WTC11 (cell line): ENCODE measurements around the gene SPRING1. TPM values are rescaled to one million over a fixed set of nuclear protein-coding genes. Genes with fewer than 3 reads are reported as not detected.

Experiments
- ATAC-seq: fragments of 200-7000 bp; cut with Tn5 transposase; 2 replicates; pipeline ENCODE4 v1.10.0; 2021; ENCODE audit warnings: mild to moderate bottlenecking, moderate library complexity
- CTCF ChIA-PET: fragments of 300-600 bp; sonication (Branson Sonifier 250); formaldehyde crosslinking; loops from one replicate; lab custom pipeline; 2021; ENCODE audit warnings: antibody characterized with exemption; lab: Charles Lee
- POLR2A ChIA-PET: fragments of 350-600 bp; sonication (Branson Sonifier 250); formaldehyde crosslinking; loops from one replicate; lab custom pipeline; 2021; ENCODE audit warnings: antibody characterized with exemption; lab: Charles Lee
- DNase-seq: peaks from one replicate; pipeline ENCODE4 v3.0.0; 2021; ENCODE audit warnings: low spot score
- H3K27ac Mint-ChIP-seq: 2 replicates; pipeline ENCODE4 v1.8.0; 2021; ENCODE audit warnings: mixed read lengths
- H3K27me3 Mint-ChIP-seq: 2 replicates; pipeline ENCODE4 v1.8.0; 2021; ENCODE audit warnings: low read depth, mild to moderate bottlenecking, moderate library complexity, mixed read lengths
- H3K36me3 Mint-ChIP-seq: 2 replicates; pipeline ENCODE4 v1.8.0; 2021; ENCODE audit warnings: mixed read lengths
- H3K4me1 Mint-ChIP-seq: 2 replicates; pipeline ENCODE4 v1.8.0; 2022; ENCODE audit warnings: mixed read lengths
- H3K4me3 Mint-ChIP-seq: 2 replicates; pipeline ENCODE4 v1.8.0; 2021; ENCODE audit warnings: mild to moderate bottlenecking, moderate library complexity, mixed read lengths
- H3K9me3 Mint-ChIP-seq: 2 replicates; pipeline ENCODE4 v1.8.0; 2021; ENCODE audit warnings: mixed read lengths
- CREB1 ChIP-seq: sonication (generic); formaldehyde crosslinking; IDR thresholded peaks from 2 replicates; pipeline ENCODE4 v1.8.0; 2023; ENCODE audit warnings: mild to moderate bottlenecking, missing genetic modification reagents
- GRHL2 ChIP-seq: fragments of 250-450 bp; sonication (Bioruptor Pico); IDR thresholded peaks from 2 replicates; pipeline ENCODE4 v1.8.0; 2022; ENCODE audit warnings: mild to moderate bottlenecking, moderate library complexity; ENCODE audit not compliant: insufficient replicate concordance, severe bottlenecking
- NFATC4 ChIP-seq: fragments of 250-450 bp; sonication (Bioruptor Pico); IDR thresholded peaks from 2 replicates; pipeline ENCODE4 v1.9.0; 2021; ENCODE audit warnings: mild to moderate bottlenecking
- NR3C1 ChIP-seq: sonication (generic); formaldehyde crosslinking; conservative IDR thresholded peaks from 2 replicates; pipeline ENCODE4 v1.8.1; 2023; ENCODE audit warnings: low read depth, mild to moderate bottlenecking, missing genetic modification reagents
- ZNF219 ChIP-seq: sonication (generic); formaldehyde crosslinking; IDR thresholded peaks from 2 replicates; pipeline ENCODE4 v1.8.0; 2023; ENCODE audit warnings: missing genetic modification reagents, mild to moderate bottlenecking, borderline replicate concordance
- total RNA-seq: library from RNA; stranded (reverse); gene quantifications from 3 replicates; pipeline ENCODE4 v1.2.3, GENCODE V29; 2021
- TF ChIP-seq, protein P1 (sequence below): fragments of 250-450 bp; sonication (Bioruptor Pico); IDR thresholded peaks from 2 replicates; pipeline ENCODE4 v1.9.0; 2021; ENCODE audit warnings: mild to moderate bottlenecking
- TF ChIP-seq, protein P2 (sequence below): sonication (generic); formaldehyde crosslinking; IDR thresholded peaks from 2 replicates; pipeline ENCODE4 v1.8.0; 2022; ENCODE audit warnings: mild to moderate bottlenecking, missing genetic modification reagents
- TF ChIP-seq, protein P3 (sequence below): sonication (generic); formaldehyde crosslinking; IDR thresholded peaks from 2 replicates; pipeline ENCODE4 v1.8.0; 2022; ENCODE audit warnings: missing genetic modification reagents
- TF ChIP-seq, protein P4 (sequence below): sonication (generic); formaldehyde crosslinking; IDR thresholded peaks from 2 replicates; pipeline ENCODE4 v1.8.0; 2022; ENCODE audit warnings: mild to moderate bottlenecking, missing genetic modification reagents
- TF ChIP-seq, protein P5 (sequence below): sonication (generic); formaldehyde crosslinking; IDR thresholded peaks from 2 replicates; pipeline ENCODE4 v1.8.1; 2023; ENCODE audit warnings: mild to moderate bottlenecking, missing genetic modification reagents, borderline replicate concordance

Gene SPRING1
- total RNA-seq, 1 experiment from 2014 or later = 46.1 TPM

DNA sequence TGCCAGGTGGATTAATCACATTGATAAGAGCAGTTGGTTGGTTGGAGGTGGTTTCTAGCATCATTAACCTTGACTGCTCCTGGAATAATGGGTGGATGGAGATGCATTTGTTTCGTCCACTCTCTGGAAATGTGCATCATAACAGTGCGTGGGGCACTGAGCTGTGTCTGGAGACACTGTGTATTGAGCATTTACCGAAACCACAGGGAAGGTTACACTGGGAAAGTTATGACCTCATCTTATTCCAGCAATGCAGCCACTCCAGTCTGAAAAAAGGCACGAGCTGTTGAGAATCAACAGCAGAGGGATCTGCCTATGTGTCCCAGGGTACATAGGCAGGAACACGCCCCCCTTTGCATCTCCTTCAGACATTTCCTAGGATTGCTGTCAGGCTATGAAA, 27.4 kb upstream of the SPRING1 start:
- no peaks in the 10 kb centered on the region for H3K27me3 Mint-ChIP-seq
- POLR2A ChIA-PET = no interaction called here
- no peak overlapping the region for H3K4me3 Mint-ChIP-seq
- no peak for ATAC-seq
- DNase-seq = no peak
- H3K36me3 Mint-ChIP-seq = peaks cover 26% of the 10 kb centered on the region
- CTCF ChIA-PET = interaction anchor here (1.5 kb wide), 1 partner anchor 77 kb away, joined by 3 read pairs; no protein-coding TSS in a partner anchor
- no peaks in the 10 kb centered on the region for H3K4me1 Mint-ChIP-seq
- TF ChIP-seq NR3C1 (CRISPR knock-in tag) (no peak), CREB1 (CRISPR knock-in tag) (no peak)
- H3K27ac Mint-ChIP-seq = peak overlapping the region; percentile 49; the same call in 1 of the 2 replicates
- H3K9me3 Mint-ChIP-seq = no peaks in the 10 kb centered on the region

DNA sequence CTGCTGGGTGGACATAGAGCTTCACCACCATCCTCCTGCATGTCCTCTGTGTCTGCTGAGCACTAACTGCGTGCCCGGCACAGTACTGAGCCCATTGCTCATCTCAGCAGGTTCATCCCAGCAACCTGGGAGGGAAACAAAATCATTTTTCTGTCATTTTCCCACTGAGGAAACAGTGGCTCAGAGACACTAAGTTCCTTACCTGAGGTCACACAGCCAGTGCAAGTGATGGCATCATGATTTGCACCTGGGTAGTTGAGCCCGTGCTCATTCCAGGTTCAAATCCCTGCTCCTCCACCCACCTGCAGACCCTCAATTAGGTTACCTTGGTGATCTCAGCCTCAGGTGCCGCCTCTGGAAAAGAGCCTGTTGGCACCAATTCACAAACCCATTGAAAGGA, 23.6 kb upstream of the SPRING1 start:
- Mint-ChIP-seq H3K27ac (no peak overlapping the region), H3K4me1 (peaks cover 5% of the 10 kb centered on the region; the same call in 1 of the 2 replicates), H3K36me3 (peaks cover 24% of the 10 kb centered on the region), H3K27me3 (no peaks in the 10 kb centered on the region), H3K9me3 (no peaks in the 10 kb centered on the region), H3K4me3 (no peak overlapping the region)
- no peak for ATAC-seq
- TF ChIP-seq, protein P1, sequence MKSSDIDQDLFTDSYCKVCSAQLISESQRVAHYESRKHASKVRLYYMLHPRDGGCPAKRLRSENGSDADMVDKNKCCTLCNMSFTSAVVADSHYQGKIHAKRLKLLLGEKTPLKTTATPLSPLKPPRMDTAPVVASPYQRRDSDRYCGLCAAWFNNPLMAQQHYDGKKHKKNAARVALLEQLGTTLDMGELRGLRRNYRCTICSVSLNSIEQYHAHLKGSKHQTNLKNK = no peak
- TF ChIP-seq, protein P2, sequence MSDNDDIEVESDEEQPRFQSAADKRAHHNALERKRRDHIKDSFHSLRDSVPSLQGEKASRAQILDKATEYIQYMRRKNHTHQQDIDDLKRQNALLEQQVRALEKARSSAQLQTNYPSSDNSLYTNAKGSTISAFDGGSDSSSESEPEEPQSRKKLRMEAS (CRISPR knock-in tag) = no peak
- TF ChIP-seq, protein P3, sequence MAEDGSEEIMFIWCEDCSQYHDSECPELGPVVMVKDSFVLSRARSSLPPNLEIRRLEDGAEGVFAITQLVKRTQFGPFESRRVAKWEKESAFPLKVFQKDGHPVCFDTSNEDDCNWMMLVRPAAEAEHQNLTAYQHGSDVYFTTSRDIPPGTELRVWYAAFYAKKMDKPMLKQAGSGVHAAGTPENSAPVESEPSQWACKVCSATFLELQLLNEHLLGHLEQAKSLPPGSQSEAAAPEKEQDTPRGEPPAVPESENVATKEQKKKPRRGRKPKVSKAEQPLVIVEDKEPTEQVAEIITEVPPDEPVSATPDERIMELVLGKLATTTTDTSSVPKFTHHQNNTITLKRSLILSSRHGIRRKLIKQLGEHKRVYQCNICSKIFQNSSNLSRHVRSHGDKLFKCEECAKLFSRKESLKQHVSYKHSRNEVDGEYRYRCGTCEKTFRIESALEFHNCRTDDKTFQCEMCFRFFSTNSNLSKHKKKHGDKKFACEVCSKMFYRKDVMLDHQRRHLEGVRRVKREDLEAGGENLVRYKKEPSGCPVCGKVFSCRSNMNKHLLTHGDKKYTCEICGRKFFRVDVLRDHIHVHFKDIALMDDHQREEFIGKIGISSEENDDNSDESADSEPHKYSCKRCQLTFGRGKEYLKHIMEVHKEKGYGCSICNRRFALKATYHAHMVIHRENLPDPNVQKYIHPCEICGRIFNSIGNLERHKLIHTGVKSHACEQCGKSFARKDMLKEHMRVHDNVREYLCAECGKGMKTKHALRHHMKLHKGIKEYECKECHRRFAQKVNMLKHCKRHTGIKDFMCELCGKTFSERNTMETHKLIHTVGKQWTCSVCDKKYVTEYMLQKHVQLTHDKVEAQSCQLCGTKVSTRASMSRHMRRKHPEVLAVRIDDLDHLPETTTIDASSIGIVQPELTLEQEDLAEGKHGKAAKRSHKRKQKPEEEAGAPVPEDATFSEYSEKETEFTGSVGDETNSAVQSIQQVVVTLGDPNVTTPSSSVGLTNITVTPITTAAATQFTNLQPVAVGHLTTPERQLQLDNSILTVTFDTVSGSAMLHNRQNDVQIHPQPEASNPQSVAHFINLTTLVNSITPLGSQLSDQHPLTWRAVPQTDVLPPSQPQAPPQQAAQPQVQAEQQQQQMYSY = no peak
- no peak for TF ChIP-seq NFATC4 (CRISPR knock-in tag)
- TF ChIP-seq GRHL2 (CRISPR knock-in tag) = no peak
- TF ChIP-seq, protein P4, sequence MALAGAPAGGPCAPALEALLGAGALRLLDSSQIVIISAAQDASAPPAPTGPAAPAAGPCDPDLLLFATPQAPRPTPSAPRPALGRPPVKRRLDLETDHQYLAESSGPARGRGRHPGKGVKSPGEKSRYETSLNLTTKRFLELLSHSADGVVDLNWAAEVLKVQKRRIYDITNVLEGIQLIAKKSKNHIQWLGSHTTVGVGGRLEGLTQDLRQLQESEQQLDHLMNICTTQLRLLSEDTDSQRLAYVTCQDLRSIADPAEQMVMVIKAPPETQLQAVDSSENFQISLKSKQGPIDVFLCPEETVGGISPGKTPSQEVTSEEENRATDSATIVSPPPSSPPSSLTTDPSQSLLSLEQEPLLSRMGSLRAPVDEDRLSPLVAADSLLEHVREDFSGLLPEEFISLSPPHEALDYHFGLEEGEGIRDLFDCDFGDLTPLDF (CRISPR knock-in tag) = no peak
- CTCF ChIA-PET = interaction anchor here (5.0 kb wide), 1 partner anchor 120 kb away, joined by 46 read pairs; the partner anchor contains the start of gene HRK
- no peak for DNase-seq
- POLR2A ChIA-PET = no interaction called here

DNA sequence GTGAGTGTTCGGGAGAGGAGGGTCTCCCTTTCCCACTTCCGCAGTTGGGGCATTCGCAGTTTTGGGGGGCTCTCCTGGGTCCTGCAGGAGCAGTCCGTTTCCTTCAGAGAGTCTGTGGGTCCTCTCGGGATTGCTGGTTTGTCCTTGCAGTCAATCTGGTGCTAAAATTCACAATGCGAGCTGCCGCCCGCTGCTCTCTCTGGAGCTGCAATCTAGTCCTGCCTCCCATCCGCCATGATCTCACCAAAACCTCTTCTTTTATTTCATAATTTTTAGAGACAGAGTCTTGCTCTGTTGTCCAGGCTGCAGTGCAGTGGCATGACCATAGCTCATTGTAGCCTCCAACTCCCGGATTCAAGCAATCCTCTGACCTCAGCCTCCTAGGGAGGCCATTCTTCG, 22.8 kb upstream of the SPRING1 start:
- peaks cover 23% of the 10 kb centered on the region for H3K36me3 Mint-ChIP-seq
- TF ChIP-seq ZNF219 (CRISPR knock-in tag) = no peak
- TF ChIP-seq, protein P5, sequence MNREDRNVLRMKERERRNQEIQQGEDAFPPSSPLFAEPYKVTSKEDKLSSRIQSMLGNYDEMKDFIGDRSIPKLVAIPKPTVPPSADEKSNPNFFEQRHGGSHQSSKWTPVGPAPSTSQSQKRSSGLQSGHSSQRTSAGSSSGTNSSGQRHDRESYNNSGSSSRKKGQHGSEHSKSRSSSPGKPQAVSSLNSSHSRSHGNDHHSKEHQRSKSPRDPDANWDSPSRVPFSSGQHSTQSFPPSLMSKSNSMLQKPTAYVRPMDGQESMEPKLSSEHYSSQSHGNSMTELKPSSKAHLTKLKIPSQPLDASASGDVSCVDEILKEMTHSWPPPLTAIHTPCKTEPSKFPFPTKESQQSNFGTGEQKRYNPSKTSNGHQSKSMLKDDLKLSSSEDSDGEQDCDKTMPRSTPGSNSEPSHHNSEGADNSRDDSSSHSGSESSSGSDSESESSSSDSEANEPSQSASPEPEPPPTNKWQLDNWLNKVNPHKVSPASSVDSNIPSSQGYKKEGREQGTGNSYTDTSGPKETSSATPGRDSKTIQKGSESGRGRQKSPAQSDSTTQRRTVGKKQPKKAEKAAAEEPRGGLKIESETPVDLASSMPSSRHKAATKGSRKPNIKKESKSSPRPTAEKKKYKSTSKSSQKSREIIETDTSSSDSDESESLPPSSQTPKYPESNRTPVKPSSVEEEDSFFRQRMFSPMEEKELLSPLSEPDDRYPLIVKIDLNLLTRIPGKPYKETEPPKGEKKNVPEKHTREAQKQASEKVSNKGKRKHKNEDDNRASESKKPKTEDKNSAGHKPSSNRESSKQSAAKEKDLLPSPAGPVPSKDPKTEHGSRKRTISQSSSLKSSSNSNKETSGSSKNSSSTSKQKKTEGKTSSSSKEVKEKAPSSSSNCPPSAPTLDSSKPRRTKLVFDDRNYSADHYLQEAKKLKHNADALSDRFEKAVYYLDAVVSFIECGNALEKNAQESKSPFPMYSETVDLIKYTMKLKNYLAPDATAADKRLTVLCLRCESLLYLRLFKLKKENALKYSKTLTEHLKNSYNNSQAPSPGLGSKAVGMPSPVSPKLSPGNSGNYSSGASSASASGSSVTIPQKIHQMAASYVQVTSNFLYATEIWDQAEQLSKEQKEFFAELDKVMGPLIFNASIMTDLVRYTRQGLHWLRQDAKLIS (CRISPR knock-in tag) = no peak
- 0 out of 2 replicates have a peak overlapping the region, but pooled peaks have one; percentile 51 for H3K4me3 Mint-ChIP-seq
- H3K9me3 Mint-ChIP-seq = no peaks in the 10 kb centered on the region
- ChIA-PET POLR2A (interaction anchor here (0.6 kb wide), 1 partner anchor 11 kb away, joined by 12 read pairs; no protein-coding TSS in a partner anchor), CTCF (interaction anchor here (0.6 to 5.0 kb wide), 10 partner anchors 11 to 778 kb away, joined by 3 to 46 read pairs (median 6); partner anchors contain the start of gene HRK)
- 0 out of 2 replicates have a peak overlapping the region, but pooled peaks have one; percentile 4 for H3K27ac Mint-ChIP-seq
- DNase-seq (no peak), ATAC-seq (no peak)
- no peaks in the 10 kb centered on the region for H3K27me3 Mint-ChIP-seq
- H3K4me1 Mint-ChIP-seq = peaks cover 5% of the 10 kb centered on the region; the same call in 1 of the 2 replicates
